Adipocyte (in vitro differentiated cells): ENCODE results near the gene DCXR.

Experiments
- DNase-seq: peaks from one replicate; pipeline ENCODE4 v3.0.0-alpha.2; 2015; ENCODE audit warnings: low read depth
- H3K27me3 ChIP-seq: replicated peaks from 2 replicates; pipeline ENCODE4 v1.7.0; 2013; ENCODE audit warnings: mild to moderate bottlenecking, low read length, moderate library complexity; ENCODE audit not compliant: control insufficient read depth, insufficient read depth
- H3K36me3 ChIP-seq: 2 replicates; pipeline ENCODE4 v1.7.0; 2013; ENCODE audit warnings: low read length, mild to moderate bottlenecking, moderate library complexity; ENCODE audit not compliant: control insufficient read depth, insufficient read depth, severe bottlenecking
- H3K4me1 ChIP-seq: 2 replicates; pipeline ENCODE4 v1.7.0; 2013; ENCODE audit warnings: mild to moderate bottlenecking, low read length, moderate library complexity; ENCODE audit not compliant: control insufficient read depth, insufficient read depth
- H3K4me3 ChIP-seq: 2 replicates; pipeline ENCODE4 v1.7.0; 2013; ENCODE audit warnings: mild to moderate bottlenecking, low read length, moderate library complexity
- H3K9ac ChIP-seq: 2 replicates; pipeline ENCODE4 v1.7.0; 2013; ENCODE audit warnings: mild to moderate bottlenecking, low read length, moderate library complexity
- H3K9me3 ChIP-seq: 2 replicates; pipeline ENCODE4 v1.7.0; 2013; ENCODE audit warnings: mild to moderate bottlenecking, low read length, moderate library complexity; ENCODE audit not compliant: control insufficient read depth

DCXR gene

DNA sequence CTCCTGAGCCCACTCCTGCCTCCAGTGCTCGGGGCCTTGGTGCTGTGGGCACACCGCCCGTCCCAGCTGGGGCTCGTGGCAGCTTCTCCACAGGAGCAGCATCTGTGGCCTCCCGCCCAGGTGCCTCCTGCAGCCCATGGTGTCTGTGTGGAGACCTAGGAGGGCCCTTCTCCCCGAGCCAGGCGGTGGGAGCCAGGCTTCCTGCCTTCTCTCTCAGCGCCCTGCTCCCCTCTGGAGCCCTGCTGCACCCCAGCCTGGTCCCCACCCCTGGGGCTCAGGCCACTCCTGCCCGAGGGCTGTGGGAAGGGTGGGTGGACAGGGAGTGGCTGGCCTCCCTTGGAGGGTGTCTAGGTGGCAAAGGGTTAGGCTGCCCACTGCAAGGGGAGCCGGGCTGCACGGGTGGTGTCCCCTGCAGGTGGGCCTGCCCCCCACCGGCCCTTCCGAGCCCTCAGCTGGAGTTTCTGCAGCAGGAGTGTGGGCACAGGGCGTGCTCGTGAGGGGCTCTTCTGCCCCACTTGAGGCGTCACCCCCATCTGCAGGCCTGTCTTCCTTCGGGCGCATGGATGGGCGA is 25.8 kb downstream of the DCXR start:
- peaks cover 4% of the 10 kb centered on the region for H3K36me3 ChIP-seq
- DNase-seq = no peak
- H3K27me3 ChIP-seq = no peaks in the 10 kb centered on the region
- no peaks in the 10 kb centered on the region for H3K4me1 ChIP-seq
- H3K9me3 ChIP-seq = no peaks in the 10 kb centered on the region
- no peak overlapping the region for H3K4me3 ChIP-seq
- H3K9ac ChIP-seq = no peak overlapping the region

DNA sequence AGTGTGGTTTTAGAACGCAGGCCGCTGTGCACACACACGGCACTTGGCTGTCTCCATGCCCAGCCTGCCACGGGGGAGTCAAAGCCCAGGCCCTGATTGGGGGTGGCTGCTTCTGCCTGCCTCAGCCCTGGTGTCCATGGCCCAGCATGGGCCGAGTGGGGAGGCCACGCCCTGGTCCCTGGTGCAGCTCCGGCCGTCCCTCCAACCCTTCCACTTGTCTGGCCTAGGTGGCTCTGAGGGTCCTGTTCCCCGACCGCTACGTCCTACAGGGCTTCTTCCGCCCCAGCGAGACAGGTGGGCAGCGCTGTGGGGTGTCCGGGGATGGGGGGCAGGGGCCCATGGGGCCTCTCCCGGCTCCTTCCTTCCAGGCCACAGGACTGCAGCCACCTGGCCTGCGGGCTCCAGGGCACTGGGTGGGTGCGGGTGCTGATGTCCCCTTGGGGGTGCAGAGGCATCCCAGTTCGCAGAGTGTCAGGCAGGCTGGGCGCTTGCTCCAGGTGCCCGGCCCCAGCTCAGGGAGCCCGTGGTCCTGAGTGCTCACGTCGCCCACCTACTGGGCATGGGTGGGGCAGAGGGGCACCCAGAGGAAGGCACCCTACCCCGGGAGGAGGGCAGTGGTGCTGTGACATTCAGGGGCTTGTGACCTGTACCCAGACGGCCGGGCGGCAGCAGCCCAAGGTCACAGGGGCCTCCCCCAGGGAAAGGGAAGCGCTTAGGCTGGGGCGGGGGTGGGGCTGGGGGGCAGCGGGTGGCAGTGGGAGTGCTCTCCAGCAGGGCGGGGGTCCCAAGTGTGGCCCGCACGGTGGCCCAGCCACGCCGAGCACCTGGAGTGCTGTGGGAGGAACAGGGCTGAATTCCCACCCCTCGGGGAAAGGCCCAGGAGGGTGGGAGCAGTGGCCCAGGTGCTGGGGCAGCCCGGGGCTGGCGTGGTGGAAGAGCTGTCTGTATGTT is 26.6 kb downstream of the DCXR start:
- peaks cover 4% of the 10 kb centered on the region for H3K36me3 ChIP-seq
- H3K4me1 ChIP-seq = peaks cover 8% of the 10 kb centered on the region
- no peaks in the 10 kb centered on the region for H3K9me3 ChIP-seq
- no peak overlapping the region for H3K9ac ChIP-seq
- H3K27me3 ChIP-seq = no peaks in the 10 kb centered on the region
- DNase-seq = no peak
- H3K4me3 ChIP-seq = no peak overlapping the region

DNA sequence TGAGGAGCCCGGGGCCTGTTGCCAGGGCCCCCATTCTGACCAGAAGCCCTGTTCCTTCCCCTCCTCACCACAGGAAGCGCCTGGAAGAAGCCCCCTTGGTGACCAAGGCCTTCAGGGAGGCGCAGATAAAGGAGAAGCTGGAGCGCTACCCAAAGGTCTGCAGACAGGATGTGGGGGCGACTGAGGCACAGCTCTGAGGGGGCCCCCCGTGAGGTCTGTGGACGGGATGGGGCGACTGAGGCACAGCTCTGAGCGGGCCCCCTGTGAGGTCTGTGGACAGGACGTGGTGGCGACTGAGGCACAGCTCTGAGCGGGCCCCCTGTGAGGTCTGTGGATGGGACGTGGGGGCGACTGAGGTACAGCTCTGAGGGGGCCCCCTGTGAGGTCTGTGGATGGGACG is 28.1 kb downstream of the DCXR start:
- H3K4me3 ChIP-seq = no peak overlapping the region
- DNase-seq = no peak
- no peaks in the 10 kb centered on the region for H3K9me3 ChIP-seq
- H3K36me3 ChIP-seq = peaks cover 4% of the 10 kb centered on the region
- no peaks in the 10 kb centered on the region for H3K27me3 ChIP-seq
- no peak overlapping the region for H3K9ac ChIP-seq
- H3K4me1 ChIP-seq = peaks cover 10% of the 10 kb centered on the region

DNA sequence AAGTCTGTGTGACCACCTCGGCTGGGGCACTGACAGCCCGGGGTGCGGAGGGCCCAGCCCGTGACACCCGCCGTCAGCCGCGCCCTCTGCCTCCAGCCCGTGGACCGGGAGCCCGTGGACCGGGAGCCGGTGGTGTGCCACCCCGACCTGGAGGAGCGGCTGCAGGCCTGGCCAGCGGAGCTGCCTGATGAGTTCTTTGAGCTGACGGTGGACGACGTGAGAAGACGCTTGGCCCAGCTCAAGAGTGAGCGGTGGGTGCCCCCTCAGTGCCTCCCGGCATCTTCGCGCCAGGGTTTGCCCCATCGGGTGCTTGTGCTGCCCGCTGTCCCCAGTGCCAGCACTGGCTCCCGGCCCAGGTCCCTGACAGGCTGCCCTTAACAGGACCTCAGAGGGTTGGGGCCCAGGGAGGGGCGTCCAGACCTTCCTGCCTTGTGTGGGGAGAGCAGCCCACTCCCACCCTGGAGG is 28.5 kb downstream of the DCXR start:
- Histone ChIP-seq H3K9ac (no peak overlapping the region), H3K4me3 (no peak overlapping the region), H3K36me3 (peaks cover 4% of the 10 kb centered on the region), H3K27me3 (no peaks in the 10 kb centered on the region), H3K4me1 (peaks cover 15% of the 10 kb centered on the region), H3K9me3 (no peaks in the 10 kb centered on the region)
- no peak for DNase-seq

DNA sequence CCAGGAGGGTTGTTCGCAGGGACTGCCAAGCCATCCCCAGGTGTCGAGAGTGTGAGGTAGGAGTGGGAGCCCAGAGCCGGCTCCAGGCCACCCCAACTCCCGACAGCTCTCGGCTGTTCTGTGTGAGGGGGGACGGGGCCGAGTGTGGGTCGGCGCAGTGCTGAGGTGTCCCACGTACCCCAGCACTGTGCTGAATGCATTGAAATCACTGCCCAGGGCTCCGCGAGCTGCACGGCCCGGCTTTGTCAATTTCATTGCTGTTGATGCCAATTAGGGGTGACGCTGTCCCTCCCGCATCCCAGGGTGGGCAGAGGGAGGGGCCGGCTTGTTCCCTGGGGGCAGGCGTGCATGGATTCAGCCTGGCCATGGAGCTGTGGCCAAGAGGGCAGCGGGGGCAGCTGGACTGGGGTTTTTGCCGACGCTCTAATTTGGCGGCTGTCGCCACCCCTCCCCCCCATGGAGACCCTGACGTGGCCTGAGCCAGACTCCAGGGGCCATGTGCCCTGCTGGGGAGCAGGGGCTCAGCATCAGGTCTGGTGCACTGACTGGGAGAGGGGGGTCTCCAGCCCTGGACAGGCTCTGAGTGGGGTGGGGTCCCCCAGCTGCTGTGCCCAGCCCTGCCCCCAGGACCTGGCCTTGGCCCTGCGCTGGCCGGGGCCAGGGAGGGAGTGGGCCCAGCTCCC is 29.1 kb downstream of the DCXR start:
- no peaks in the 10 kb centered on the region for H3K27me3 ChIP-seq
- no peak overlapping the region for H3K9ac ChIP-seq
- DNase-seq = no peak
- H3K4me1 ChIP-seq = peaks cover 19% of the 10 kb centered on the region
- H3K9me3 ChIP-seq = no peaks in the 10 kb centered on the region
- H3K4me3 ChIP-seq = no peak overlapping the region
- peaks cover 4% of the 10 kb centered on the region for H3K36me3 ChIP-seq

DNA sequence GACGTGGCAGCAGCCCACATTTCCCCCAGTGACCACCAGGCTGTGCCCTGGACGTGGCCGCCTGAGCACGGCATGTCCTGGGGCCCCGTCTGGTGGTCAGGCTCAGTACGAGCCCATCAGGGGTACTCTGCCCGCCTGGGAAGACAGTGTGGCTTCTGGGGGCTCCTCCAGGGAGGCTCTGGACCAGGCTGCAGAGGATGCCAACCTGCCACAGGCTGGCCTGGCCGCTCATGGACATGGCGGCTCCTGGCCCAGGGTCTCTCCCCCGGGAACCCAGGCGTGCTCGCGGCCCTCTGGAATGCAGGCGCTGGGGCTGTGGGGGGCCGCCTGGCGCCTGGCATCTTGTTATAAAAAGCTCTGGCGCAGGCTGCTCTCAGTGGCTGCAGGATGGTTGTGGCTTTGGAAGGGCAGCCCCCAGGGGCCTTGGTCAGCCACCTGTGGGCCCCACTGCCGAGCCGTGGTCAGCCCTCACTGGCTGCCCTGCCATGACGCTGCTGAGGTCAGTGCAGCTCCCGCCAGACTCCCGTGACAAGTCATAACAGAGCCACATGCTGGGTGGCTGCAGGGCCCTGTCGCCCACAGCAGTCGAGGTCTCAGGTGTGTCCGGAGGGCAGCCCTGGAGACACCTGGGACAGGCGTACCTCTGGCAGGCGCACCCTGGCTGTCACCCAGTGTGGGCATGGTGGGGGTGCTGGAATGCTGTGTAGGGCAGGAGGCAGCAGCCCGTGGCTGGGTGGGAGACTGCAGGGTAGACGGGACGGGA is 29.8 kb downstream of the DCXR start:
- no peaks in the 10 kb centered on the region for H3K27me3 ChIP-seq
- no peak for DNase-seq
- no peaks in the 10 kb centered on the region for H3K9me3 ChIP-seq
- H3K4me1 ChIP-seq = peaks cover 26% of the 10 kb centered on the region
- H3K36me3 ChIP-seq = peaks cover 4% of the 10 kb centered on the region
- no peak overlapping the region for H3K9ac ChIP-seq
- H3K4me3 ChIP-seq = no peak overlapping the region

DNA sequence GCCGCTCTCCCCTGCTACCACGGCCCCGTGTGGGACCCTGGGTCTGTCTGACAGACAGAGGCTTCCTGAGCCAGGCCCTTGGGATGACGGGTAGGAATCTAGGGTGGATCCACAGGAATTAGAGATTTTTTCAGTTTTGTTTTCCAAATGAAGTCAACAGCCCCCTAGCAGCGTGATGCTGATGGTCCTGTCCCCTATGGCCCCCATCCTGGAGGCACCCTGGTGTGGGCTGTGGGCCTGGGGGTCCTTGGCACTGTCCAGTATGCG is 30.3 kb downstream of the DCXR start:
- Histone ChIP-seq H3K4me1 (peaks cover 26% of the 10 kb centered on the region), H3K9ac (no peak overlapping the region), H3K36me3 (peaks cover 4% of the 10 kb centered on the region), H3K27me3 (no peaks in the 10 kb centered on the region), H3K9me3 (no peaks in the 10 kb centered on the region), H3K4me3 (no peak overlapping the region)
- DNase-seq = no peak

DNA sequence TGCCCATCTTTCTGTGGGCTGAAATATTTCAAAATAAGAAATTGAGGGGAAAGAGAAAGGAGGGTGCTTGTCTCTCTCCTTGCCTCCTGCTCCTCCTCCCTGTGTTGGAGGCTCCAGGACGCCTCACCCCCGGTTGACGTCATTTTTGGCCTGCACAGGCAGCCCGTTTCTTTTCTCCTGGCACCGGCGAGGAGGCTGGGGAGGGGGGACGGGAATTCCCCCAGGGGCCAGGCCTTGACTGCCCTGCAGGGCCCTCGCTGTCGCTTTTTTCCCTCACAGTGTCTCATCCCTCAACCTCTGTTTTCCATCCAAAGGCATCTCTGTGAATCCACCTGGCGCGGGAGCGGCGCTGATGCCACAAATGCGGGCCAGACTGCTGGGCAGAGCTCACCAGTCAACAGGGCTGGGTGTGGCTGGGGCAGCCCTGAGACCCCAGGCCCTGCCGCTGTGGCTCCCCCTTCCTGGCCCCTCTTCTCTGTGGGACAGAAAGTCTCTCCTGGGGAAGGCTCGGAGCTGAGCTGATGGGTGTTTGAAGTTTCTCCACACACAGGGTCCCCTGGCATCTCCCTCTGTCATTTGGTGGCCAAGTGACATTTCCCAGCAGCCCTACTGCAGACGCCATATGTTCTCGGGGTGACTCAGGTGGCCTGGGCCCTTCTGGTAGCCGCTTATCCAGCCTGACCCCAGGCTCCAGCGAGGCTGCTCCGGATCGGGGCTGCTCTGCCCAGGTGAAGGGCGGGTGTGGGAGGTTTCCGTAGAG is 30.8 kb downstream of the DCXR start:
- H3K4me1 ChIP-seq = peaks cover 26% of the 10 kb centered on the region

DNA sequence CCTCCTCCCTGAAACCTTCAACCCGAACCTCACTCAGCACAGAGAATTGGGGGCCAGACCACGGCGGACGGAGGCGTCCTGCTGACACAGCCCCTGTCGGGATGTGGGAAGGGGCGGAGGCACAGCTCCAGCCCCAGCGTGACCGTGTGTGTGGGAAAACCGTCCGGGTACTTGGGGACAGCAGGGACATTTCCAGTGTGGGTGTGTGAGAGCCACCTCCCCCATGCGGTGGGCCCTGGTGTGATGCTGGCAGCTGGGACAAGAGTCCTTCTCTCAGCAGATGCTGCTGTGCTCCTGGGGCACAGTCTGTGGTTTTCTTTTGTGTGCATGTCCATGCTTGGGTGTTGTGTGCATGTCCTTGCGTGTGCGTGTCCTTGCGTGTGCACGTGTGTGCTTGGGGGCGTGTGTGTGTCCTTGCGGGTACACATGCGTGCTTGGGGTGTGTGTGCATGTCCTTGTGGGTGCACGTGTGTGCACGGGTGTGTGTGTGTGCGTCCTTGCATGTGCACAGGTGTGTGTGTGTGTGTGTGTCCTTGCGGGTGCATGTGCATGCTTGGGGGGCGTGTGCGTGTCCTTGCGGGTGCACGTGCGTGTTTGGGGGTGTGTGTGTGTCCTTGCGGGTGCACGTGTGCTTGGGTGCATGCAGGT is 31.7 kb downstream of the DCXR start:
- Histone ChIP-seq H3K4me3 (no peak overlapping the region), H3K4me1 (peaks cover 26% of the 10 kb centered on the region), H3K9ac (no peak overlapping the region), H3K27me3 (no peaks in the 10 kb centered on the region), H3K9me3 (no peaks in the 10 kb centered on the region), H3K36me3 (no peaks in the 10 kb centered on the region)
- DNase-seq = no peak

More for the DNA sequence above, 30.8 kb downstream of the DCXR start:
- no peak overlapping the region for H3K4me3 ChIP-seq
- H3K9ac ChIP-seq = no peak overlapping the region
- H3K27me3 ChIP-seq = no peaks in the 10 kb centered on the region
- DNase-seq = no peak
- peaks cover 3% of the 10 kb centered on the region for H3K36me3 ChIP-seq
- H3K9me3 ChIP-seq = no peaks in the 10 kb centered on the region
